Memory B cell (primary cell): Measurements from ENCODE around the gene ELP4.

Source experiments
- ATAC-seq: fragments of 150-1000 bp; cut with Tn5 transposase; 2 replicates; pipeline ENCODE4 v1.10.0; 2021; ENCODE audit warnings: low read depth, mild to moderate bottlenecking, moderate library complexity
- DNase-seq, 2 donors: peaks; one replicate each; pipeline ENCODE4 v3.0.0; 2022; ENCODE audit warnings: low spot score in 2 of 2
- H3K27ac Mint-ChIP-seq: one replicate; pipeline ENCODE4 v1.8.0; 2022; ENCODE audit warnings: mild to moderate bottlenecking, moderate library complexity, mixed read lengths
- H3K27me3 Mint-ChIP-seq: one replicate; pipeline ENCODE4 v1.8.0; 2022; ENCODE audit warnings: mixed read lengths
- H3K36me3 Mint-ChIP-seq: one replicate; pipeline ENCODE4 v1.8.0; 2022; ENCODE audit warnings: mild to moderate bottlenecking, mixed read lengths
- H3K4me1 Mint-ChIP-seq: one replicate; pipeline ENCODE4 v1.8.0; 2022; ENCODE audit warnings: mixed read lengths
- H3K4me3 Mint-ChIP-seq: one replicate; pipeline ENCODE4 v1.8.0; 2022; ENCODE audit warnings: mild to moderate bottlenecking, moderate library complexity, mixed read lengths
- H3K9me3 Mint-ChIP-seq: one replicate; pipeline ENCODE4 v1.8.0; 2022; ENCODE audit warnings: mixed read lengths

ELP4 gene

DNA sequence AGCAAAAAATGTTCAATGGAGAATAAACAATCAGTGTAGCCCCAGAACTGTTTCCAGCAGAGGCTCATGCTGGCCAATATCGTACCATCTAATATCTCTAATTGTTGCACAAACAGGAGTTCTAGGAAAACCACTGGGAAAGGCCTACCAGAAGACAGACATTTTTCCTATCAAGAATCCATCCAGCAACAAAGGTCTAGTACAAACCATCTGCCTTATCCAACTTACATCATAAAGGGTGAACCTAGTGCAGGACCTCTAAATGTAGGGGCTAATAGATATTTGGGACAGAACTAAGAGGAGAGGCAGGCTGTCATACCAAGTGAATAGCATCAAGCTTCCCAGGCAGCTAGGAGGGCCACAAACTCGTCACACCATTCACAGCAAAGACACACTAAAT is 282.9 kb downstream of the ELP4 start:
- H3K27me3 Mint-ChIP-seq, result peaks cover 10% of the 10 kb centered on the region

DNA sequence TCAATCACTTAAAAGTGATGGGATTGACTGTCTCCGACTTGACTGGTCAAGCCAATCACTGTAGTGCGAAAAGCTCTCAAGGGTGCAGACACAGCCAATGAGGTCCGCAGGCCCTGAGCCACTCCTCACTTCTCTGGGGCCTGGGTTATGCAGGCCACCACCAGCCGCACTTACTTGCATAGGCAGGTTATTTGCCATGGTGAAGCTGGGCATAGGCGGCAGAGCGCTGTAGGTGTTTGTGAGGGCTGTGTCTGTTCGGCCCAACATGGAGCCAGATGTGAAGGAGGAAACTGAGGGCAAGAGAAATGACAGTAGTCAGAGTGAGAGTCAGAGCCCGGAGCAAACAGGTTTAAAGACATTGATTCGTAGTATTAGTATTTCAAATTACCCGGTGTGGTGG is 283.7 kb downstream of the ELP4 start:
- peaks cover 2% of the 10 kb centered on the region for H3K36me3 Mint-ChIP-seq
- DNase-seq, result no peak
- no peaks in the 10 kb centered on the region for H3K9me3 Mint-ChIP-seq
- peaks cover 2% of the 10 kb centered on the region for H3K4me1 Mint-ChIP-seq
- no peak overlapping the region for H3K27ac Mint-ChIP-seq
- H3K27me3 Mint-ChIP-seq, result peaks cover 14% of the 10 kb centered on the region
- H3K4me3 Mint-ChIP-seq, result no peak overlapping the region
- ATAC-seq, result no peak

More for the DNA sequence above, 282.9 kb downstream of the ELP4 start:
- no peaks in the 10 kb centered on the region for H3K36me3 Mint-ChIP-seq
- H3K4me1 Mint-ChIP-seq, result peaks cover 2% of the 10 kb centered on the region
- no peak for ATAC-seq
- DNase-seq, result no peak
- no peak overlapping the region for H3K27ac Mint-ChIP-seq
- H3K9me3 Mint-ChIP-seq, result no peaks in the 10 kb centered on the region
- H3K4me3 Mint-ChIP-seq, result no peak overlapping the region

DNA sequence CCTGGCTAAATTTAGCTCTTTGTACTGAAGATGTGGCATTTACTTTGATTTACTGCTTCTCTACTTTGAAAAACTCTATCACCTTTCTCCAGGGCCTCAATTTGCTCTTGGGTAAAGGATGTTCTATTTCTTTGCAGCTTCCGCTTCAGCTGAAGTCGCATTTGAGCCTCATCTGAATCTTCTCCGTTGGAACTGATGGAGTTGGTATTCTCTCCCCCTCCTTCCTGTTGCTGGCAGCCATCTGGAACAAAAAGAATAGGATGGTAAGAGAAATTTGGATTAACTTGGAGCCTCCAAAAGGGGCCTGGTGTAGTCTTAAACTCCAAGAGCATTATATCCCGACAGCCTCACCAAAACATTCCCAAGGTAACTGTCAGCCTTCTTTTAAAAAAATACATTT is 285.0 kb downstream of the ELP4 start:
- no peaks in the 10 kb centered on the region for H3K9me3 Mint-ChIP-seq
- ATAC-seq (no peak), DNase-seq (no peak)
- peaks cover 2% of the 10 kb centered on the region for H3K36me3 Mint-ChIP-seq
- peaks cover 2% of the 10 kb centered on the region for H3K4me1 Mint-ChIP-seq
- H3K27ac Mint-ChIP-seq, result no peak overlapping the region
- H3K27me3 Mint-ChIP-seq, result peaks cover 17% of the 10 kb centered on the region
- H3K4me3 Mint-ChIP-seq, result no peak overlapping the region

DNA sequence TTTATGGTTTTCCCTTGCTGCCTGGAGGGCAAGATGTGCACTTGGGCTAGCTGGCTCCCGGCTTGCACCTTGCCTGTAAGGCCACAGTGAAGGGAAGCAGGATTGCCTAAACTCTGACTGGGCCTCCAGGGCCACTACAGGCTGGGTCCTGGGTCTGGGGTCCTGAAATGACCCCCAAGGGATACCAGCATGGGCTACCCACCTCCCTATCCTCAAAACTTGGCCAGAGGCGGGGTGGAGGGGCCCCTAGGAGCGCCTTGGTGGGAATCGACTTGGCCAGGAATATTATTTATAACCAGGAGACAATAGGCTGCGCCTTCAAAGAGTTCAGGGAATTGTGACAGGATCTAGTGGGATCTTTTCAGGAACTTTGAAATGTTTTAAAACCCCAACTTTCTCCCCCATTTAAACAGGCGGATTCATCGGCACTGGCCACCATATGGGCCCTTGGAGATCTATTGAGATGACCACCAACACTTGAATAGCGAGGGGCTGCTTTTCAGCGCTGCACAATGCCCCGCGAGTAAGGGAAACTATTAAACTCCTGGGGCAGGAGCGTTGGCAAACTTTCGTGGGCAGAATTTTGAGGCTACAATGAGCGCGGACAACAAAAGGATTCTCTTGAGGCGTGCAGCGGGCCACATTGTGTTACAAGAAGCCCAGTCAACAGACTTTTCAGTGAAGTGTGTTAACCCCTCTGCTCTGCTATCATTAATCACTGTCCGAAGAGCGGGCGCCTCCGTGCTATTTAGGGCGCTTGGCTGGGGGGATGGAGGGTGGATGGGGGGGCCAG is 286.3 kb downstream of the ELP4 start:
- Mint-ChIP-seq H3K4me1 (peaks cover 9% of the 10 kb centered on the region), H3K36me3 (peaks cover 9% of the 10 kb centered on the region), H3K9me3 (peaks cover 7% of the 10 kb centered on the region), H3K4me3 (no peak overlapping the region), H3K27ac (no peak overlapping the region), H3K27me3 (peaks cover 25% of the 10 kb centered on the region)
- DNase-seq (no peak), ATAC-seq (no peak)

DNA sequence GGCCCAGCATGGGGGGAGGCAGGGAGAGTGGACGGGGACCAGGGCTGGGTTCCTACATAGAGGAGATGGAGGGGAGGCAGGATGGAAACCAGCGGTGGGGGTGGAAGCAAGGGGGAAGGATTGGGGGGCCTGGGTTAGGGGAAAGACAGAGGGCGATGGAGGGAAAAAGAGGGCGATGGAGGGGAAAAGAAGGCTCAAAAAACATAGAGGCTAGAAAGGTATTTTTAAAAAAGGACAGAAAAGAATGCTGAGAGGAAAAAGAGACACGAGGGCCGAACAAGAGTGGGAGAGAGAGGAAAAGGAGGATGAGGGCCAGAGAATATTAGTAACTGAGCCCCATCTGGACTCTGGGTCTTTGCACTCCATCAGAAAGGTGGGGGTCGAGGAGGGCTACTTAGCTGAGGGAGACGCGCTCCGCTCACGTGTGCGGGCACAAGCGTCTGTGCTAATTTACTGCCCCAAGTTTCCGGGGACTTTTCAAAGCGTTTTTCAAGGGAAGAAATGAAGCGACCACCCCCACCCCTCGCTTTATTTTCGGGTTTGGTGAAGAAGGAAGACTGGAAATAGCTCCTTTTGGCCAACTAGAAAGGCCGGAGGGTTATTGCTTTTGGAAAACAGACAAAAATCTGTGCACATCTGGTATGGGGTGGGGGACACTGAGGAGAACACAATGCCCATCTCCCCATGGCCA is 287.1 kb downstream of the ELP4 start:
- Mint-ChIP-seq H3K4me1 (peaks cover 9% of the 10 kb centered on the region), H3K27ac (no peak overlapping the region), H3K36me3 (peaks cover 11% of the 10 kb centered on the region), H3K27me3 (peaks cover 32% of the 10 kb centered on the region), H3K4me3 (no peak overlapping the region), H3K9me3 (peaks cover 7% of the 10 kb centered on the region)
- ATAC-seq (no peak), DNase-seq (no peak)

DNA sequence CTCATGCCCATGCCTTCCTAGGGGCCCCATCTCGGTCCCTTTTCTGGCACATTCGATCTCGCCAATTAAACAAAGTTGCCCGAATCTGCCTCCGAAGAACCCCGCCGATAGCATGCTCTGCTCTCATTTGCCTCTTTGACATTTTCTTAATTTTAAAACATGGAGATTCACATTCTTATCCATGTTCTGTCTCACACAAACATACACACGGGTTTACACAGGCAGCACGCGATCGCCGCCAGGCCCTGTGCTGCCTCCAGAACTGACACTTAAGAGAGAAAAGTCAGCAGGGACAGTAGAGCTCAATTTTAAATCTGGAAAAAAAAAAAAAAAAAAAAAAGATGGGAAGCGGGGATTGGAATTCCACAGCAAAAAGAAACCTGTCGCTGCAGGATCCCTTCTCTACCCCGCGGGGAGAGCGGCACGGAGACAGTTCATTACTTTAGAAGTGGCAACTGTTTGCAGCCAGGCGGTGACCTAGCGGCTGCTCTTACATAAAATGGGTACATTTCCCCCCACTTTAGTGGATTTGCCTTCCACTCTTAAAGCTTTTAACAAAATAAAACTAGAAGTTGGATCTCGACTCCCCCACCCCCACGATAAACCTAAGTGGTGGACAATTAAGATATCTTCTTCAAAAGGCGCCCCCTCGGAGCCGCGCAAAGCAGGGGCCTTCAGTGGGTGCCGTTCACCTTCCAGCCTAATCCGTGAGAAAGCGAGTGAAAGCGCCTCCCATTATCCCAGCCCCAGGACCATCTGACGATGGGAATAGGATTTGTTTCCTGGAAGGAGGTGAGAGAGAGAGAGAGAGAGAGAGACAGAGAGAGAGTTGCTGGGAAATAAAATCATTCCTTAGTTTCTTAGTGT is 287.9 kb downstream of the ELP4 start:
- H3K27ac Mint-ChIP-seq, result no peak overlapping the region
- ATAC-seq, result no peak
- peaks cover 9% of the 10 kb centered on the region for H3K4me1 Mint-ChIP-seq

DNA sequence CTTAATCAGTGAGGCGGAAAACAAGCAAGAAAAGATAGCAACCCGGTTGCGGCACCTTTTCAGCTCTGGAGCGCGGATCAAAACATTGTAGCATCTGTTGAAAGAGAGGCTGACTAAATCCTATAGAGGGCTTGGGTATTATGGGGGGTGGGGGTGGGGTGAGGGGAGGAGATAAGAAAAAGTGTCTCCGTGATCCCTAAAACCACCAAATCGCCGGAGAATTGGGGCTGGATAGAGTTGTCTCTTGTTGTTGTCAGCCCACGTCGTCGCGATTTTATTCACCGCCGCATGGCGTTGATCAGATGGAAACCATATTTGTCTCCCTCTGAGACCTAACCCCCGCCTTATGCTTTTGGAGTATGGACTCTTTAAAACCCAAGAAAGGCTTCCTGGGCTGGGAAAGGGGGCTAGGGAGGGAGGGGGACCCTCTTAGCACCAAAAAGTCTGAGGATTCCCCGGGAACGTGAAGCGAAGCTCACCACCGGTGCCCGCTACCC is 288.5 kb downstream of the ELP4 start:
- Mint-ChIP-seq H3K27ac (no peak overlapping the region), H3K9me3 (peaks cover 10% of the 10 kb centered on the region), H3K4me3 (peak overlapping the region; percentile 15), H3K4me1 (peaks cover 9% of the 10 kb centered on the region), H3K36me3 (peaks cover 14% of the 10 kb centered on the region), H3K27me3 (peaks cover 37% of the 10 kb centered on the region)
- ATAC-seq (no peak), DNase-seq (no peak)

More for the DNA sequence above, 287.9 kb downstream of the ELP4 start:
- no peak for DNase-seq
- H3K4me3 Mint-ChIP-seq, result peak overlapping the region; percentile 15
- peaks cover 35% of the 10 kb centered on the region for H3K27me3 Mint-ChIP-seq
- H3K9me3 Mint-ChIP-seq, result peaks cover 8% of the 10 kb centered on the region
- H3K36me3 Mint-ChIP-seq, result peaks cover 11% of the 10 kb centered on the region

DNA sequence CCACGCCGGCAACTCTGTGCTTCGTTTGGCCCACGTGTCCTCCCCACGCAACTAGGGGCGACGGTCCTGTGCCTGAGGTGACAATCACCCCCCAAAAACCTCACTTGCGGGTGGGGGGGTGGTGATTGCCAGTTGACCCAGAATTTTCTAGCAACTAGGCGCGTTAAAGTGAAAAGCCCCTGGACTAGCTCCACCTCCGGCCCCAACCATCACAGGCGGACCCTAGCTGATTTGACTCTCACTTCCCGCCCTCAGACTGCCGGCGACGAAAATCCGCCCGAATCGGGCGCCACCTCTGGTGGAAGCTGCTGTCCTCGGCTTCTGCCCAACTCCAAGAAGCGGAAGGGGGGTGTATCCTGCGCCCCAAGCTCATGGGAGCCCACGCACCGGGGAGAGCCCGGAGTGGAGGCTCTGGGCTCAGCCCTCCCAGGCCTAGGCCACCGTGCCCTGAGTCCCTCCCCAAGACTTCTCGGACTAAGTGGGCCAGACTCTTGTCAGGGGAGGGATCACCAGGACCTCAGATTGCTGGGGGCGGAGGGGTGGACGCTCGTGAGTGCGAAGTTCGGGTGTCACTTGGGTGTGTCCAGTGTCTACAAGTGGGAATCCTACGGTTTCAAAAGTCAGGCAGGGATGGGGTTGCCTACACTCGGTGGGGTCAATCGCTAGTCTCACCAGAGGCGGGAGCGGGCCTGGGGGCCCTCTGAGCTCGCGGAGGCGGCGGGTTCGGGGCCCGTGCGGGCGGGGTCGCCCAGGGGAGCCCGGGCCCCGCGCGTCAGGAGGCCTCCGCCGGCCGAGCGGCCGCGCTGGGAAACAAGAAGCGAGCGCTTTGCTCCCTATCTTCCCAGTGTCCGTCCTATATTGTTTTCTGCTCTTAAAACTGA is 289.2 kb downstream of the ELP4 start:
- ATAC-seq, result peak; percentile 27
- no peak for DNase-seq
- Mint-ChIP-seq H3K36me3 (peaks cover 16% of the 10 kb centered on the region), H3K4me1 (peaks cover 15% of the 10 kb centered on the region), H3K27ac (no peak overlapping the region), H3K4me3 (no peak overlapping the region), H3K27me3 (peaks cover 44% of the 10 kb centered on the region), H3K9me3 (peaks cover 12% of the 10 kb centered on the region)

DNA sequence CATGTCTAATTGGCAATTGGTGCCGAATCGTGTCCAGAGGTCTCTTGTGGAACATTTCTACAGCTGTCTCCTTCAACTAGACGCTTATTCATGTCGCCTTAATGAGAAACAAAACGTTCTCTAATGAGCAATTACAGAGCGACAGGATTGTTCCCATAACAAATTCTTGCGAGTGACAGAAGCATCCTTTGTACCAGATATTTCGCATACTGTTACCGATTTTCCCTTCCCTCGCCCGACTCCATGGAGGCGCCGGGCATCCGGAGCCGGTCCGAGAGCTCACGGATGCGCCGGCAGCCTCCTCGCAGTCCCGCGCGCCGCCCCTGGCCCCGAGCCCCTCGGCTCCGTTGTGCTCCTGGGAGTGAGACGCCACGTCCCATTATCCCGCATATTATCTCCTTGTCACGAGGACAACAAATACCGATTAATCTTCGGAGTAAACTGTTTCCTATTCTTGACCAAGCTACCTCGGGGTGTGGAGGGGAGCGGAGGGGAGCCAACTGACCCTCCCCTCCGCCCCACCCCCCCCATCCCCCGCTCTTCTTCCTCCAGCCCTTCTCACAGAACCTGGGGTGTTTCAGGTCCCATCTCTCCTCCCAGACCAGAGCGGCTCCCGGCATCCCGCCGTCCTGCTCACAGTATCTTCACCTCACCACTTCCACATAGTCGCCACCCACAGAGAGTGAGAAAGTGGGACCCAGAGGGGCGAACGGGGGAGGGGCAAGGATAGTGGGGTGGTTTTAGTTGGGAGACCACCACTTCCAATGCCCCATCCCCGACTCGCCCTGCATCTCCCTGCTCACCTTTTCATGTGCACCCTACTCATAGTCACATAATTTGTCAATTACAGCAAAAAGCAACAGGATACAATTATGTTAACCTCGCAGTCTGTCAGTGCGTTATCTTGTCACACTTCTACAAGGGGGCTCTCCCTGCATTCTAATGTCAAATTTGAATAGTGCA is 290.1 kb downstream of the ELP4 start:
- Mint-ChIP-seq H3K27ac (peak overlapping the region; percentile 78), H3K4me3 (peak overlapping the region; percentile 57), H3K27me3 (peaks cover 51% of the 10 kb centered on the region), H3K9me3 (peaks cover 13% of the 10 kb centered on the region), H3K4me1 (peaks cover 20% of the 10 kb centered on the region), H3K36me3 (peaks cover 16% of the 10 kb centered on the region)
- DNase-seq (no peak), ATAC-seq (no peak)

DNA sequence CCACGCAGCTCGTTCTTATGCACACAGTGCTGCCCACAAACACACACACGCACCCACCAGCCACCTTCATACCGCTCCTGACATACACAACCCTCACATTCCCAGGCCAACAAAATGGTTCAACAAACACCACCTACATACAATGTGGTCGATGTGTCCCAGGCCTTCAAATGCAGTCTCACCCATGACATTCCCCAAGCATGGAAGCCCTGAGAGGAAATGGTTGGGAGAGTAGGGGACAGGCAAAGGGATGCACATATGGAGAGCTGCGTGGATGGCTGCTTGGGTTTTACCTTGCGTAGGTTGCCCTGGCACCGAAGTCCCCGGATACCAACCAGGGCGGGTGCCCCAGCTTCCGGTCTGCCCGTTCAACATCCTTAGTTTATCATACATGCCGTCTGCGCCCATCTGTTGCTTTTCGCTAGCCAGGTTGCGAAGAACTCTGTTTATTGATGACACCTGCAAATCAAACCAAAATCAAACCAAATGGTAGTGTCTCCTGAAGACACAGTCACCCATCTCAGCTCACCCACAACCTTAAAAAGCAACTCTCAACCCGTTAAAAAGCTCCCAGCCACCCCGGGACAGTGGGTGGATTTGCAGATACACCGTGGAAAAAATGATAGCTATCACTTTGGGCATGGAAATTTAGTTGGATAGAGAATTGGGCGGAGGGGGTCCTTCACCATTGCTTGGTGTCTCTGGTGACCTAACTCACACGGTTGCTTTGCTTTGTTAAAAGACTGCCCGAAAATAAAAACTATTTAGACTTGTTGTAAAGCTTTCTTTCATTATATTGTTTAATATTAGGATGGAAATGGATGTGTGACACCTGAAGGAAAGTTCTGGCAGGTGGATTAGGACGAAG is 291.1 kb downstream of the ELP4 start:
- no peak overlapping the region for H3K4me3 Mint-ChIP-seq
- ATAC-seq (no peak), DNase-seq (no peak)
- H3K27ac Mint-ChIP-seq, result peak overlapping the region; percentile 78
- H3K36me3 Mint-ChIP-seq, result peaks cover 16% of the 10 kb centered on the region
- peaks cover 21% of the 10 kb centered on the region for H3K4me1 Mint-ChIP-seq
- H3K9me3 Mint-ChIP-seq, result peaks cover 13% of the 10 kb centered on the region
- H3K27me3 Mint-ChIP-seq, result peaks cover 53% of the 10 kb centered on the region

DNA sequence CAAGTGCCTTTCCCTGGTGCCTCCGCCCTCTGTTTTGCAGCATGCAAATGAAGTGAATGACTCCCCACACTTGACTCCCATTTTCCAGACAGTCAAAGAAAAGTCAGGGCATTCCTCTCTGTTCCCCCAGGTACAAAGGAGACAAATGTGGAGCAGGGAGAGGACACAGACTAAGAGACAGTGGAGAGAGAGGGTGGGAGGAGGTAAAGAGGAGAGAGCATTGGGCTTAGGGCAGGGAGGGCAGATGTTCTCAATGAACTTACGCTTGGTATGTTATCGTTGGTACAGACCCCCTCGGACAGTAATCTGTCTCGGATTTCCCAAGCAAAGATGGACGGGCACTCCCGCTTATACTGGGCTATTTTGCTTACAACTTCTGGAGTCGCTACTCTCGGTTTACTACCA is 291.7 kb downstream of the ELP4 start:
- peaks cover 21% of the 10 kb centered on the region for H3K4me1 Mint-ChIP-seq
- peaks cover 13% of the 10 kb centered on the region for H3K9me3 Mint-ChIP-seq
- ATAC-seq (no peak), DNase-seq (no peak)
- H3K4me3 Mint-ChIP-seq, result no peak overlapping the region
- H3K36me3 Mint-ChIP-seq, result peaks cover 16% of the 10 kb centered on the region
- peaks cover 53% of the 10 kb centered on the region for H3K27me3 Mint-ChIP-seq
- peak overlapping the region; percentile 47 for H3K27ac Mint-ChIP-seq
